ENCODE results near the gene CNTFR.

GRCh38 chr9:34555936-34556525 lies 33.5 kb downstream of the CNTFR start:
- TF ChIP-seq CTCF (IDR thresholded peaks at IDR 0.05; ENCODE audit: insufficient read depth, low read depth, low read length) = no peak
- no peak for TF ChIP-seq EZH2 (IDR thresholded peaks at IDR 0.05; ENCODE audit: insufficient read depth, low read length)

All from astrocyte (in vitro differentiated cells and primary cell).